ENCODE measurements around the gene CCDC51. TPM values are rescaled to one million over a fixed set of nuclear protein-coding genes. Genes with fewer than 3 reads are reported as not detected.
A peak's percentile ranks its signal among the peaks of the same experiment; 100 is the strongest.
"Not testable (repeated sequence)": the region's sequence is repeated elsewhere in the genome, so short reads cannot be mapped to it uniquely, and the experiment has no call there.

Gene CCDC51
- total and polyA plus RNA-seq, 2 donors (not counting 3 experiments of a cell fraction or from before 2014, with no cell fraction given): 11.2 to 11.3 TPM

DNA sequence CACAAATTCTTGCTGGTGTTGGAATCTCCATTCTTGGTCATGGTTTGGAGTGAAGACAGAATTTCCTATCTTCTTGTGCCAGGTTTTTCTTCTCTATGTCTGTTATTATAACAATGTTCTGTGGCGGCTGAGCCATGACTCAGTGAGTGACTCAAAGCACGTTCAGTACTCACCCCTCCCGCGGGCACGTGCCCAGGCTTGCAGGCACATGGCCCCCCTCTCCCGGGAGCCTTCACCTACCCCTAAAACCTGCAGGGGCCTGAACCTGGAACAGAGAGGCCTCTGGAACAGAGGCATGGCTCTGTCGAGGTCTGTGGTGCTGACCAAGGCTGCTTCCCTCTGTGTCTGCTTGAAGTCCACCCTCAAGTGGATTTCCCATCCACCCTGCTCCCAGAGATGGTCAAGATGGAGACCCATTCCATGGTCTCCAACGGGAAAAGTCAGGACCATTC is 37.6 kb downstream of the CCDC51 start:
- peaks cover 0 to 1% of the 10 kb centered on the region in 2 experiments for H3K27me3 ChIP-seq (ENCODE audit: control insufficient read depth in 2 of 2, insufficient read depth in 2 of 2, low read length in 2 of 2)
- no TSS peak for BruUV-seq (replicated peaks)
- no peak overlapping the region for H3K4me2 ChIP-seq (ENCODE audit: insufficient read depth, low read length)
- H3K79me2 ChIP-seq (ENCODE audit: control insufficient read depth, insufficient read depth, low read length): no peaks in the 10 kb centered on the region
- TF ChIP-seq EZH2 (IDR thresholded peaks at IDR 0.05; ENCODE audit: borderline replicate concordance, low read depth, low read length, severe bottlenecking): no peak
- TF ChIP-seq MYC (IDR thresholded peaks at IDR 0.05; ENCODE audit: low read depth, low read length): peak; percentile 93
- peak; percentile 95 for TF ChIP-seq FOS (IDR thresholded peaks at IDR 0.05; ENCODE audit: borderline replicate concordance, insufficient read depth, low read length)
- TF ChIP-seq, protein P1, sequence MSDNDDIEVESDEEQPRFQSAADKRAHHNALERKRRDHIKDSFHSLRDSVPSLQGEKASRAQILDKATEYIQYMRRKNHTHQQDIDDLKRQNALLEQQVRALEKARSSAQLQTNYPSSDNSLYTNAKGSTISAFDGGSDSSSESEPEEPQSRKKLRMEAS (IDR thresholded peaks at IDR 0.05; ENCODE audit: insufficient read depth, insufficient read length): peak; percentile 77
- TF ChIP-seq POLR2AphosphoS5 (IDR thresholded peaks at IDR 0.05; ENCODE audit: insufficient read depth, low read depth, low read length): peak; percentile 40
- peak; percentile 64 for TF ChIP-seq JUN (IDR thresholded peaks at IDR 0.05; ENCODE audit: borderline replicate concordance, insufficient read depth, insufficient read length, low read depth)
- intact Hi-C loops (cut with micrococcal nuclease) (no loop called here), dilution Hi-C loops (cut with MboI; ENCODE audit: extremely low pct_ligation_motif_present, low sequenced_read_pairs) (no loop called here)
- no peak overlapping the region for H3K27ac ChIP-seq (ENCODE audit: insufficient read depth, low read depth, low read length)
- peak overlapping the region; percentile 1 for H2AFZ ChIP-seq (ENCODE audit: low read depth, low read length)
- DNase-seq (ENCODE audit: low read depth, low spot score): peak; percentile 89
- CTCF ChIA-PET: interaction anchor here (3.3 to 12.6 kb wide), 2 partner anchors 34 to 145 kb away, joined by 86 to 716 read pairs; no protein-coding TSS in a partner anchor
- peaks cover 10% of the 10 kb centered on the region for H3K4me1 ChIP-seq (ENCODE audit: control insufficient read depth, extremely low read depth, insufficient read depth, low read length)
- peak; percentile 92 for FAIRE-seq
- peaks cover 0 to 13% of the 10 kb centered on the region in 2 experiments for H3K36me3 ChIP-seq (ENCODE audit: control insufficient read depth in 2 of 2, extremely low read depth in 1 of 2, insufficient read depth in 2 of 2, low read length in 2 of 2)
- no peaks in the 10 kb centered on the region for H3K9me3 ChIP-seq (replicated peaks; ENCODE audit: control insufficient read depth, insufficient read depth, low read length)
- no peak overlapping the region for H3K9ac ChIP-seq (replicated peaks; ENCODE audit: extremely low read depth, insufficient read depth, low read length)
- POLR2A ChIA-PET: no interaction called here
- H3K9me1 ChIP-seq (replicated peaks; ENCODE audit: control insufficient read depth, extremely low read depth, insufficient read depth, low read length): no peaks in the 10 kb centered on the region
- no peak overlapping the region for H3K4me3 ChIP-seq (replicated peaks in 1 of 3; ENCODE audit: insufficient read depth in 1 of 3, low read depth in 1 of 3, low read length in 3 of 3)
- no peaks in the 10 kb centered on the region for H4K20me1 ChIP-seq (replicated peaks; ENCODE audit: control insufficient read depth, extremely low read depth, insufficient read depth, low read length)

DNA sequence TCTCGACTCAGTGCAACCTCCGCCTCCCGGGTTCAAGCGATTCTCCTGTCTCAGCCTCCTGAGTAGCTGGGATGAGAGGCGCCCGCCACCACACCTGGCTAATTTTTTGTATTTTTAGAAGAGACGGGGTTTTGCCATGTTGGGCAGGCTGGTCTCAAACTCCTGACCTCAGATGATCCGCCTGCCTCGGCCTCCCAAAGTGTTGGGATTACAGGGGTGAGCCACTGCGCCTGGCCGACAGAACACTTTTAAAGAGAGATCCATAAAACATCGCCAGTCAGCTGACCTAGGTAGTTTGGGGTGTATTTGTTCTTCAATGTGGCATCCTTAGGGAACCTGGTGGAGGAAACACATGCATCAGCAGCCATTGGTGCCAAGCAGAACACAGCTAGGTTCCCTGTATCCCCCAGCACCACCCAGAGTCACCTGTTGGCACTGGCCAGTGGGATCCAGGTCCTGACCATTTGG is 38.5 kb downstream of the CCDC51 start:
- H3K9ac ChIP-seq (replicated peaks; ENCODE audit: extremely low read depth, insufficient read depth, low read length); H4K20me1 ChIP-seq (replicated peaks; ENCODE audit: control insufficient read depth, extremely low read depth, insufficient read depth, low read length); dilution Hi-C loops (cut with MboI; ENCODE audit: extremely low pct_ligation_motif_present, low sequenced_read_pairs); H3K9me1 ChIP-seq (replicated peaks; ENCODE audit: control insufficient read depth, extremely low read depth, insufficient read depth, low read length); FAIRE-seq; H3K79me2 ChIP-seq (ENCODE audit: control insufficient read depth, insufficient read depth, low read length); H2AFZ ChIP-seq (ENCODE audit: low read depth, low read length); BruUV-seq (replicated peaks); DNase-seq (ENCODE audit: low read depth, low spot score); H3K27me3 ChIP-seq (ENCODE audit: control insufficient read depth in 2 of 2, insufficient read depth in 2 of 2, low read length in 2 of 2); H3K9me3 ChIP-seq (replicated peaks; ENCODE audit: control insufficient read depth, insufficient read depth, low read length); H3K27ac ChIP-seq (ENCODE audit: insufficient read depth, low read depth, low read length); H3K4me2 ChIP-seq (ENCODE audit: insufficient read depth, low read length); H3K4me3 ChIP-seq (replicated peaks in 1 of 3; ENCODE audit: insufficient read depth in 1 of 3, low read depth in 1 of 3, low read length in 3 of 3): not testable (repeated sequence)
- peaks cover 0 to 10% of the 10 kb centered on the region in 2 experiments for H3K36me3 ChIP-seq (ENCODE audit: control insufficient read depth in 2 of 2, extremely low read depth in 1 of 2, insufficient read depth in 2 of 2, low read length in 2 of 2)
- POLR2A ChIA-PET: interaction anchor here (0.9 to 1.3 kb wide), 2 partner anchors 34 to 38 kb away, joined by 4 to 7 read pairs; partner anchors contain the start of gene CCDC51
- CTCF ChIA-PET: interaction anchor here (0.9 to 12.6 kb wide), 48 partner anchors 9 to 339 kb away, joined by 3 to 716 read pairs (median 4); partner anchors contain the start of genes ATRIP, CCDC51, CDC25A and IP6K2
- peaks cover 10% of the 10 kb centered on the region for H3K4me1 ChIP-seq (ENCODE audit: control insufficient read depth, extremely low read depth, insufficient read depth, low read length)
- intact Hi-C loops (cut with micrococcal nuclease): loop anchor here (1.0 kb wide), 3 partner anchors 35 to 255 kb away; no protein-coding TSS in a partner anchor
